Prostate gland (tissue), 2 donors: Measurements from ENCODE around the gene RNMT.

ENCODE experiments used
- POLR2A ChIP-seq: fragments of 450-650 bp; IDR thresholded peaks from one replicate; pipeline ENCODE4 v1.6.1; 2016; ENCODE audit warnings: antibody characterized with exemption, mild to moderate bottlenecking
- TF ChIP-seq, protein P1 (sequence below), 4 experiments: fragments of 200-600 bp in 2 of 4; fragments of 450-650 bp in 2 of 4; sonication (generic) in 2 of 4; IDR thresholded peaks; 1 replicate in 3 of 4; 2 replicates in 1 of 4; pipeline ENCODE4 v1.5.1; 2016 to 2019; ENCODE audit warnings: antibody characterized with exemption in 4 of 4, mild to moderate bottlenecking in 2 of 4, moderate library complexity in 2 of 4

DNA sequence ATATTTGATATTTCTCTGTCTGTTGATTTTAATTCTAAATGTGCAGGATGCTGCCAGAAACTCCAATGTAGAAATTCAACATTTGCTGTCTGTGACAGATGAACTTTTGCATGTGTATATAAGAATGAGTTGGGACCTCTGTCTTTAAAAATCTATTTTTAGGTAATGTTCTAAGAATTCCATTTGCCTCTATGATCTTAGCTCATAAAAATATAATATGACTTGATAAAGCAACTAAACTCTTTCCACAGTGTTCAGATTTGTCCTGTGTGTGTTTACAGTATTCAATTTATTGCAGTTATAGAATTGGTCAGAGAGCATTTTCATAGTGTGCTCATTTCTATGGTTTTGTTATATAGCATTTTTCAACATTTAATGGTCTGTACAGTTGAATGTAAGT lies 33.6 kb downstream of the RNMT start:
- TF ChIP-seq, protein P1, sequence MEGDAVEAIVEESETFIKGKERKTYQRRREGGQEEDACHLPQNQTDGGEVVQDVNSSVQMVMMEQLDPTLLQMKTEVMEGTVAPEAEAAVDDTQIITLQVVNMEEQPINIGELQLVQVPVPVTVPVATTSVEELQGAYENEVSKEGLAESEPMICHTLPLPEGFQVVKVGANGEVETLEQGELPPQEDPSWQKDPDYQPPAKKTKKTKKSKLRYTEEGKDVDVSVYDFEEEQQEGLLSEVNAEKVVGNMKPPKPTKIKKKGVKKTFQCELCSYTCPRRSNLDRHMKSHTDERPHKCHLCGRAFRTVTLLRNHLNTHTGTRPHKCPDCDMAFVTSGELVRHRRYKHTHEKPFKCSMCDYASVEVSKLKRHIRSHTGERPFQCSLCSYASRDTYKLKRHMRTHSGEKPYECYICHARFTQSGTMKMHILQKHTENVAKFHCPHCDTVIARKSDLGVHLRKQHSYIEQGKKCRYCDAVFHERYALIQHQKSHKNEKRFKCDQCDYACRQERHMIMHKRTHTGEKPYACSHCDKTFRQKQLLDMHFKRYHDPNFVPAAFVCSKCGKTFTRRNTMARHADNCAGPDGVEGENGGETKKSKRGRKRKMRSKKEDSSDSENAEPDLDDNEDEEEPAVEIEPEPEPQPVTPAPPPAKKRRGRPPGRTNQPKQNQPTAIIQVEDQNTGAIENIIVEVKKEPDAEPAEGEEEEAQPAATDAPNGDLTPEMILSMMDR (IDR thresholded peaks at IDR 0.05), result no peak
- no peak for TF ChIP-seq POLR2A
